A673 (cell line): ENCODE measurements around the gene AKTIP. TPM values are rescaled to one million over a fixed set of nuclear protein-coding genes. Genes with fewer than 3 reads are reported as not detected.
"Not testable (repeated sequence)": the region's sequence is repeated elsewhere in the genome, so short reads cannot be mapped to it uniquely, and the experiment has no call there.

ENCODE experiments used
- BruUV-seq: library from RNA; stranded (reverse); fragments of 400-500 nt; replicated peaks from 2 replicates; lab custom pipeline; 2021; lab: Mats Ljungman, UMichigan
- CTCF ChIA-PET: fragments of 300-600 bp; sonication (Branson Sonifier 250); formaldehyde crosslinking; loops from one replicate; lab custom pipeline; 2022; ENCODE audit warnings: antibody characterized with exemption; lab: Charles Lee
- POLR2A ChIA-PET: fragments of 300-600 bp; sonication (Branson Sonifier 250); formaldehyde crosslinking; loops from one replicate; lab custom pipeline; 2022; ENCODE audit warnings: antibody characterized with exemption; ENCODE audit not compliant: low non-redundant PET; lab: Charles Lee
- DNase-seq: peaks from one replicate; pipeline ENCODE4 v3.0.0-alpha.2; 2015; ENCODE audit warnings: low spot score
- H3K27ac ChIP-seq: fragments of 200-600 bp; sonication (generic); 2 replicates; pipeline ENCODE4 v1.5.1; 2016; ENCODE audit warnings: mixed run types, low read depth, mild to moderate bottlenecking, mixed read lengths, antibody characterized with exemption, low read length; ENCODE audit not compliant: poor library complexity, severe bottlenecking
- H3K27me3 ChIP-seq: fragments of 200-600 bp; sonication (generic); replicated peaks from 2 replicates; pipeline ENCODE4 v1.6.1; 2017; ENCODE audit warnings: mixed run types, low read depth, mild to moderate bottlenecking, mixed read lengths, antibody characterized with exemption, low read length; ENCODE audit not compliant: insufficient read depth, poor library complexity
- H3K36me3 ChIP-seq: fragments of 200-600 bp; sonication (generic); 2 replicates; pipeline ENCODE4 v1.6.1; 2016; ENCODE audit warnings: mixed run types, mild to moderate bottlenecking, mixed read lengths, antibody characterized with exemption, low read length; ENCODE audit not compliant: insufficient read depth, poor library complexity, severe bottlenecking
- H3K4me1 ChIP-seq: fragments of 200-600 bp; sonication (generic); 2 replicates; pipeline ENCODE4 v1.6.1; 2017; ENCODE audit warnings: mixed run types, mild to moderate bottlenecking, mixed read lengths, antibody characterized with exemption, low read length; ENCODE audit not compliant: insufficient read depth, poor library complexity, severe bottlenecking
- H3K4me3 ChIP-seq: fragments of 200-600 bp; sonication (generic); 2 replicates; pipeline ENCODE4 v1.5.1; 2016; ENCODE audit warnings: low read depth, mixed run types, mild to moderate bottlenecking, mixed read lengths, low read length; ENCODE audit not compliant: poor library complexity, severe bottlenecking
- H3K9me3 ChIP-seq: fragments of 200-600 bp; sonication (generic); 2 replicates; pipeline ENCODE4 v1.6.1; 2016; ENCODE audit warnings: mixed run types, low read depth, mild to moderate bottlenecking, mixed read lengths, antibody characterized with exemption, low read length; ENCODE audit not compliant: poor library complexity, severe bottlenecking
- CTCF ChIP-seq: fragments of 300-800, 200-600 bp; sonication (generic); conservative IDR thresholded peaks from 2 replicates; pipeline ENCODE4 v1.5.1; 2017; ENCODE audit warnings: low read depth, mild to moderate bottlenecking, antibody characterized with exemption, low read length, moderate library complexity, mixed read lengths
- EZH2 ChIP-seq: fragments of 200-600 bp; sonication (generic); IDR thresholded peaks from 2 replicates; pipeline ENCODE4 v1.6.1; 2017; ENCODE audit warnings: borderline replicate concordance, low read depth, mild to moderate bottlenecking, mixed read lengths, antibody characterized with exemption, low read length; ENCODE audit not compliant: poor library complexity, severe bottlenecking
- intact Hi-C: fragments of 100-400 bp; cut with micrococcal nuclease; formaldehyde crosslinking; loops from one replicate; pipeline ENCODE4 v1.10.0; 2022; ENCODE audit not compliant: unreplicated experiment
- total RNA-seq: library from RNA; stranded (reverse); gene quantifications from 2 replicates; pipeline ENCODE4 v1.2.3, GENCODE V29; 2021

The AKTIP gene
- total RNA-seq, 1 experiment from 2014 or later: 15.0 TPM

GRCh38 chr16:53515259-53515658 lies 12.2 kb upstream of the AKTIP start:
- H3K4me1 ChIP-seq: no peaks in the 10 kb centered on the region
- ChIA-PET POLR2A (no interaction called here), CTCF (no interaction called here)
- no TSS peak for BruUV-seq
- H3K9me3 ChIP-seq: no peaks in the 10 kb centered on the region
- TF ChIP-seq EZH2 (no peak), CTCF (no peak)
- no peak overlapping the region for H3K27ac ChIP-seq
- DNase-seq: no peak
- H3K27me3 ChIP-seq: no peaks in the 10 kb centered on the region
- H3K4me3 ChIP-seq: no peak overlapping the region
- no peaks in the 10 kb centered on the region for H3K36me3 ChIP-seq
- intact Hi-C loops: loop anchor here (10.0 kb wide), 1 partner anchor 160 kb away; no protein-coding TSS in a partner anchor

- BruUV-seq, H3K36me3 ChIP-seq, POLR2A ChIA-PET, H3K27ac ChIP-seq, H3K4me1 ChIP-seq, DNase-seq, H3K4me3 ChIP-seq, CTCF ChIA-PET, H3K9me3 ChIP-seq, H3K27me3 ChIP-seq: not testable (repeated sequence)
- intact Hi-C loops: loop anchor here (5.0 to 10.0 kb wide), 2 partner anchors 158 to 1445 kb away; no protein-coding TSS in a partner anchor
Measured at GRCh38 chr16:53512795-53513194, 9.8 kb upstream of the AKTIP start.

GRCh38 chr16:53511403-53512280 lies 8.6 kb upstream of the AKTIP start:
- H3K27me3 ChIP-seq: no peaks in the 10 kb centered on the region
- DNase-seq: no peak
- ChIA-PET POLR2A (no interaction called here), CTCF (no interaction called here)
- no peaks in the 10 kb centered on the region for H3K9me3 ChIP-seq
- no peaks in the 10 kb centered on the region for H3K4me1 ChIP-seq
- H3K36me3 ChIP-seq: no peaks in the 10 kb centered on the region
- intact Hi-C loops: loop anchor here (5.0 to 10.0 kb wide), 2 partner anchors 157 to 1444 kb away; no protein-coding TSS in a partner anchor
- H3K4me3 ChIP-seq: no peak overlapping the region
- H3K27ac ChIP-seq: no peak overlapping the region
- no TSS peak for BruUV-seq
- TF ChIP-seq EZH2 (no peak), CTCF (no peak)
